ENCODE results near the gene MLYCD.

Gene MLYCD

GRCh38 chr16:83925095-83925905 is 26.4 kb downstream of the MLYCD start:
- 0 out of 2 replicates have a peak, but pooled peaks cover 4% of the 10 kb centered on the region for H3K4me1 ChIP-seq (ENCODE audit: insufficient read depth, low read length)
- H3K36me3 ChIP-seq (ENCODE audit: insufficient read depth, low read length), result no peaks in the 10 kb centered on the region
- no peak overlapping the region for H3K9ac ChIP-seq (ENCODE audit: low read depth, low read length)
- no peaks in the 10 kb centered on the region for H3K9me3 ChIP-seq (ENCODE audit: control insufficient read depth, insufficient read depth, low read length)

DNA sequence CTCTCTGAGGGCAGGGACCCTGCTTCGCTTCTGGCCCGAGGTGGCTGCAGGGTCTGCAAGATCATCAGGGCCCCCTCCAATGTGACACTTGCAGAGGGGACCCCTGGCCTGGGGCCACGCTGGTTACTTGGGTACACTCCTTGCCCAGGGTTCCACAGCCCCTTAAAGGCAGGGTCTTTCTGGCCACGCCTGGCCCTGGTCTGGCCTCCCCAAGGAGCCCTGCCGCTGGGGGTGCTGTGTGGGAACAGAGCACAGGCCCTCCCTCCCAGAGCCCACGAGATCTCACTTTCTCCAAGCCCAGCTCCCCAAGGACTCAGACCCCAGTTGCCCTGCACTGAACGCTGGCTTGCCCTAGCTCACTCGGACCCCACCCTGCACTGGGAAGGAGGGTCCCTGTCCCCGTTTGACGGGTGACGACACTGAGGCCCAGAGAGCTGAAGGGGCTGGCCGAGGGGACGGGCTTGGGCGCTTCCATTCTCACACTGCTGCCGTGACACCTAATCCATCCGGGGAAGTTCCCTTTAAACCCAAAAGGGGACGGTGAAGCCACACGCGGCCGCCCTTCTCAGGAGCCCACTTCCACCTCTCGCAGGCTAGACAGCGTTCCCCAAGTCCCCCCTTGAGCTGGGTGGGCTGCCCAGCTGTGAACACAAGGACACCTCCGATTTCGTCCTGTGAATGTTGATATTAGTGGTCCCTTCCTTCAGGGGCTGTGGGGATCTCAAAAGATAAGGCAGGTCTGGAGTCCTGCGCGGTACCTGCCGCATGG is 27.2 kb downstream of the MLYCD start:
- Histone ChIP-seq H3K9ac (ENCODE audit: low read depth, low read length) (no peak overlapping the region), H3K36me3 (ENCODE audit: insufficient read depth, low read length) (no peaks in the 10 kb centered on the region), H3K4me1 (ENCODE audit: insufficient read depth, low read length) (0 out of 2 replicates have a peak, but pooled peaks cover 4% of the 10 kb centered on the region), H3K9me3 (ENCODE audit: control insufficient read depth, insufficient read depth, low read length) (no peaks in the 10 kb centered on the region)

GRCh38 chr16:83926726-83927397 is 27.9 kb downstream of the MLYCD start:
- Histone ChIP-seq H3K9ac (ENCODE audit: low read depth, low read length) (peak overlapping the region; percentile 44), H3K4me1 (ENCODE audit: insufficient read depth, low read length) (0 out of 2 replicates have a peak, but pooled peaks cover 4% of the 10 kb centered on the region), H3K36me3 (ENCODE audit: insufficient read depth, low read length) (no peaks in the 10 kb centered on the region), H3K9me3 (ENCODE audit: control insufficient read depth, insufficient read depth, low read length) (no peaks in the 10 kb centered on the region)

DNA sequence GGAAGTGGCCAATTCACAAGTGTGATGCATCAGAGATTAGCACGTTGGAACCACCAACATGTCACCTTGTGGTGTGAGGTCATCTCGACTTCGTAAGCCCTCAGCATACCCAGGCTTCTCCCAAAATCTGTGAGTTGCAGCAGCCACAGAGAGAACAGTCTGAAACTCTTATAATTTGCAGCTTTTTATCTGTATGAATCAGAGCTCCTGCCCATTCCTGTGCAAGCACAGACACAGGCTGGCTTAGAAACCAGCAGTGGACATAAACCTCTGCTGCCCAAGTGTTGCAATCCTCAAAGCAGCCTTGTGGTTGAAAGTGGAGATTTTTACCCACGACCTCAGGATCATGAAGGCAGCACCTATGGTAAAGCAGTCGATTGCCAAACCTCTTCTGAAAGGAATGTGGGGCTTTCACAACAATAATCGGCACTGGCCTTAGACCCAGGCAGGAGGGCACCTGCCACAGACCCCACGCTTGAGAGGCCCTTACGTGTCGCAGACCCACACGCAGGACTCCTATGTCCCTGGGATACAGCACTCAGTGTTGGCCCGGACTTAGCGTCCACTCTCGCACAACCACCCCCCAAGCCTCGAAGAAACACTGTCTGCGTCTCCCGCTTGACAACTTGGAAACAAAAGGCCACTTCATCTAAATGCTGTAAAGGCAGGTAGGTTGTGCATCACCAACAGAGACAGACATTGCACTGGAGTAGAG is 29.6 kb downstream of the MLYCD start:
- H3K4me1 ChIP-seq (ENCODE audit: insufficient read depth, low read length), result 0 out of 2 replicates have a peak, but pooled peaks cover 4% of the 10 kb centered on the region
- H3K36me3 ChIP-seq (ENCODE audit: insufficient read depth, low read length), result no peaks in the 10 kb centered on the region
- no peaks in the 10 kb centered on the region for H3K9me3 ChIP-seq (ENCODE audit: control insufficient read depth, insufficient read depth, low read length)
- H3K9ac ChIP-seq (ENCODE audit: low read depth, low read length), result no peak overlapping the region

DNA sequence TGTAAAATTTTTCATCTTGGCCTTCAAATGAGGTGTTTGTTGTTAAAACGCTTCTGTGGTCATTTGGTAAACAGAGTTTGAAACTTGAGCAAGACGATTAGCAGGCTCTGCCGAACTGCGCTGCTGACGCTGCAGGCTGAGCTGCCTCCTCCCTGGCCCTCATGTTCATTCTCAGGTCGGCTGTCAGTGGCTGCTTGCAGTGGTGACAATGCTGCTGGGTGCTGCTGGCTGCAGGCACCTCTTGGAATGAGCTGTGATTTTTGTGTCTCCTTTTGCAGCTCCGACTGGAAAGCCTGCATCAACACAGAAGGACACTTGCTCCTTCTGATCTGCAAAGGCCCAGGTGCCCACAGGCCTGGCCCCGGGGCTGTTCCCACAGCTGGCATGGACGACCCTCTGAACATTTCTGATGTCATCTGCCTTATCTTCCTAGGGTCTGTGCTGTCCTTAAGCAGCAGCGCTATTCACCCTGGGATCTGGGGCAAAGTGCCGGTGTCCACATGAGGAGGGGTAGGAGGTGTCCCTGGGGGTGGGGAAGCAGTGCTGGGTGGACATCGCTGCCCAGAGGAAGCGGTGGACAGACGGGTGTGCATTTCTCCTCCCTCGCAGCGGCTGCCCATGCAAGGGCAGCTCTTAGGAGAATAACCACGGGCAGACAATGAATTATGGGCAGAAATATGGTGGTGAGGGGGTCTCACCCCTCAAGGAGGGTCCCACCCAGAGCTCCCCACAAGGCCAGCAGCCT is 31.1 kb downstream of the MLYCD start:
- no peaks in the 10 kb centered on the region for H3K36me3 ChIP-seq (ENCODE audit: insufficient read depth, low read length)
- no peaks in the 10 kb centered on the region for H3K9me3 ChIP-seq (ENCODE audit: control insufficient read depth, insufficient read depth, low read length)
- H3K9ac ChIP-seq (ENCODE audit: low read depth, low read length), result no peak overlapping the region
- H3K4me1 ChIP-seq (ENCODE audit: insufficient read depth, low read length), result 0 out of 2 replicates have a peak, but pooled peaks cover 4% of the 10 kb centered on the region

DNA sequence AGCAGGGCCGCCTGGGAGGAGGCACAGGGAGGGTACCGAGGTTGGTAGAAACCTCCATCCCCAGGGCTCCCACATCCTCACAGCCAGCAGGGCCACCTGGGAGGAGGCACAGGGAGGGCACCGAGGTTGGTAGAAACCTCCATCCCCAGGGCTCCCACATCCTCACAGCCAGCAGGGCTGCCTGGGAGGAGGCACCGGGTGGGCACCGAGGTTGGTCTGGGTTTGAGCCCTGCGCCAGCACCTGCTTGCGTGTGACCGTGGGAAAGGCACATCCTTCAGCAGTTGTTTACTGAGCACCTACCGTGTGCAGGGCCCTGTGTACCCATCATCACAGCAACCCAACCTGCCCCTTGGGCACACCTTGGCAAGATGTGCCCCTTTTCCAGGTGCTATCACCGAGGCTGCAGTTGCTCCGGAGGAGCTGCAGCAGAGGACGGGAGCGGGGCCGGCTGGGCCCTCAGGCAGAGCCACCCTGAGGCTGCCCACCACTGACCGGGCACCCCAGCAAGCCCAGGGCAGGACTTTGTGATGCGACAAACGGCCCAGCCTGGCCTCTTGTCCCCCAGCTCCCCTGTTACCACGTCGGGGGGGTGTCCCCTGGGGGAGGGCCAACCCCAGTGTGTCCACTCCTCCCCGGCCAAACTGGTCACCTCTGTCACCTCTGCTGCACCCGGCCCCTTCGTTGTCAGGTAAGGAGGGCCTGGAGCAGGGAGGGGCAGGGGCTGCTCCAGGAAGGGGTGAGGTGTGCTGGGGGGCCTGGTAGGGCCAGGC is 32.0 kb downstream of the MLYCD start:
- Histone ChIP-seq H3K4me1 (ENCODE audit: insufficient read depth, low read length) (0 out of 2 replicates have a peak, but pooled peaks cover 4% of the 10 kb centered on the region), H3K9me3 (ENCODE audit: control insufficient read depth, insufficient read depth, low read length) (no peaks in the 10 kb centered on the region), H3K36me3 (ENCODE audit: insufficient read depth, low read length) (no peaks in the 10 kb centered on the region), H3K9ac (ENCODE audit: low read depth, low read length) (no peak overlapping the region)

DNA sequence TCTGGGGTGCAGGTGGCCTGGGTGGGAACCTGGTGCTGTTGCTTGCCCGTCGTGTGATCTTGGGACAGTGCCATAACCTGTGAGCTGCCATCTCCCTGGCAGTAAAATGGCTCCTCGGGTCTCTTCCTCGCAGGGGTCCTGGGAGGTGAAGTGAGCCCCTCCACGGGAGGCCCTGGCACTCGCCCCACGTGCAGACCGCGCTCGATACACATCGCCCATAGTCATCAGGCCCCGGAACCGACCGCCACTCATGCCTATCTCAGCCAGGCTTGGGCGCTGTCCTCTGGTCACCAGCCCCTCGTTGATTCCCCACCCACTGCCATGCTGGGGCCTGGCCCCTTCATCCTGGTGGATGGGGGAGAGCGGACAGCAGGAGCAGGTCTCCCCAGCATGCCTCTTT is 32.6 kb downstream of the MLYCD start:
- H3K4me1 ChIP-seq (ENCODE audit: insufficient read depth, low read length), result 0 out of 2 replicates have a peak, but pooled peaks cover 4% of the 10 kb centered on the region
- H3K36me3 ChIP-seq (ENCODE audit: insufficient read depth, low read length), result no peaks in the 10 kb centered on the region
- no peaks in the 10 kb centered on the region for H3K9me3 ChIP-seq (ENCODE audit: control insufficient read depth, insufficient read depth, low read length)
- H3K9ac ChIP-seq (ENCODE audit: low read depth, low read length), result no peak overlapping the region

- H3K9ac ChIP-seq (ENCODE audit: low read depth, low read length), result no peak overlapping the region
- H3K9me3 ChIP-seq (ENCODE audit: control insufficient read depth, insufficient read depth, low read length), result no peaks in the 10 kb centered on the region
- 0 out of 2 replicates have a peak, but pooled peaks cover 2% of the 10 kb centered on the region for H3K4me1 ChIP-seq (ENCODE audit: insufficient read depth, low read length)
- H3K36me3 ChIP-seq (ENCODE audit: insufficient read depth, low read length), result no peaks in the 10 kb centered on the region
Observed at GRCh38 chr16:83932304-83932703, 33.4 kb downstream of the MLYCD start.

GRCh38 chr16:83932955-83933673 is 34.2 kb downstream of the MLYCD start:
- no peaks in the 10 kb centered on the region for H3K36me3 ChIP-seq (ENCODE audit: insufficient read depth, low read length)
- H3K9me3 ChIP-seq (ENCODE audit: control insufficient read depth, insufficient read depth, low read length), result no peaks in the 10 kb centered on the region
- no peaks in the 10 kb centered on the region for H3K4me1 ChIP-seq (ENCODE audit: insufficient read depth, low read length)
- H3K9ac ChIP-seq (ENCODE audit: low read depth, low read length), result no peak overlapping the region

DNA sequence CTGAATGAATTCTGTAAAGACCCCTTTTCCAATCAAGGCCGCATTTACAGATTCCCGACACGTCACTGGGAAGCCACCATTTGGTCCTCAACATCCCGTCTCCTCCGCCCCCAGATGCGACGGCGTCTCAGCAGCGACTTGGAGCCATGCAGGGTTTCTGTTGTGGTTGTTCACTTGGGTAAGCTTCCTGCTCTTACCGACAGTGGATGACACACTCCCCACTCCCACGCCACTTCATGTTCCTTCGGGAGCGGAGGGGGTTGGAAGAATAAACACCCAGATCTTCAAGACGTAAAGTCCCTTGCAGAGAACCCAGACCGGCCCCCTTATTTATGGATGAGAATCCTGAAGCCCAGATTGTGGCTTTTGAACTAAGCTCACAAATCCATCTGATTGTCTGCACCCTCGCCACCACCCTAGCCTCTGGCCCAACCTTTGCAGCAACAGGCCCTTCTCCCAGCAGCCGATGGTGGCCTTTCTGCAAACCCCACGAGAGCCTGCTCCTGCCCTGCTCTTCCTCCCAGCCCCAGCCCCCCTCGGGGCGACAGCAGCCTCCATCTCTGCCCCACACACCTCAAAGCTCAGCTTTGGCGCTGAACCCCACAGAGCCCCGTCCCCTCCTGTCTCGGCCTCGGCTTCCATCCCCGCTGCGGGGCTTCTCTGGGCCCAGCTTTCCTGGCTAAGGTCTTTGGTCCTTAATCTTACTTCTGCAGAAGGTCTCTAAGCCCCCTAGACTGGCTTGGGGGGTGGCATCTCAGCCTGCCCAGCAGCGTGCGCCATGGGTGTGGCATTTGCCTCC is 35.2 kb downstream of the MLYCD start:
- H3K36me3 ChIP-seq (ENCODE audit: insufficient read depth, low read length), result no peaks in the 10 kb centered on the region
- no peak overlapping the region for H3K9ac ChIP-seq (ENCODE audit: low read depth, low read length)
- no peaks in the 10 kb centered on the region for H3K9me3 ChIP-seq (ENCODE audit: control insufficient read depth, insufficient read depth, low read length)

DNA sequence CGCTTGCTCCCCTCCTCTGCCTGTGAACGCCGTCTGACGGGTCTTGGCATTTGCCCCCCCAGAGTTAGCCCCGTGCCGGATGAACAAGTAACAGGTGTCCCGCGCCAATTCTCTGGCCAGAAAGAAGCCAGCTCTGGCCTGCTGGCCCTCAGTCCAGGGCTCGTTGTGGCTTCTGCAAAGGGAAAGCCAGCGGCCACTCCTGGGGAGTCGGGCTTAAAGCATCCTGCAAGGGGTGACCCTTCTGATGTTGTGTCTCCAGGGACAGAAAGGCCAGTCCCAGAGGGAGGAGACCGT is 35.7 kb downstream of the MLYCD start:
- no peaks in the 10 kb centered on the region for H3K4me1 ChIP-seq (ENCODE audit: insufficient read depth, low read length)
- H3K9me3 ChIP-seq (ENCODE audit: control insufficient read depth, insufficient read depth, low read length), result no peaks in the 10 kb centered on the region
- H3K9ac ChIP-seq (ENCODE audit: low read depth, low read length), result no peak overlapping the region
- no peaks in the 10 kb centered on the region for H3K36me3 ChIP-seq (ENCODE audit: insufficient read depth, low read length)

More for the DNA sequence above, 35.2 kb downstream of the MLYCD start:
- no peaks in the 10 kb centered on the region for H3K4me1 ChIP-seq (ENCODE audit: insufficient read depth, low read length)
